Prostate gland (tissue), 2 donors: ENCODE results near the gene FRMD4A. TPM values are rescaled to one million over a fixed set of nuclear protein-coding genes. Genes with fewer than 3 reads are reported as not detected.

Experiments used
- DNase-seq: peaks from one replicate; pipeline ENCODE4 v3.0.0-alpha.2; 2019; ENCODE audit warnings: low spot score
- H3K27ac ChIP-seq, 2 donors: fragments of 200-600 bp; sonication (generic); 2 replicates each; pipeline ENCODE4 v1.5.1; 2017 to 2019
- H3K27me3 ChIP-seq: fragments of 200-600 bp; sonication (generic); replicated peaks from 2 replicates; pipeline ENCODE4 v1.5.1; 2019; ENCODE audit not compliant: insufficient read depth
- H3K36me3 ChIP-seq, 2 donors: fragments of 200-600 bp; sonication (generic); 1 replicate in 1 of 2; 2 replicates in 1 of 2; pipeline versions ENCODE4 v1.5.1 to v1.8.1; 2017 to 2019
- H3K4me1 ChIP-seq: fragments of 200-600 bp; sonication (generic); replicated peaks from 2 replicates; pipeline ENCODE4 v1.5.1; 2019
- H3K4me3 ChIP-seq, 2 donors: fragments of 200-600 bp; sonication (generic); 2 replicates each; pipeline ENCODE4 v1.5.1; 2017 to 2019
- H3K9me3 ChIP-seq: fragments of 200-600 bp; sonication (generic); 2 replicates; pipeline ENCODE4 v1.5.1; 2017
- POLR2A ChIP-seq: fragments of 450-650 bp; IDR thresholded peaks from one replicate; pipeline ENCODE4 v1.6.1; 2016; ENCODE audit warnings: antibody characterized with exemption, mild to moderate bottlenecking
- POLR2AphosphoS5 ChIP-seq: sonication (generic); formaldehyde crosslinking; IDR thresholded peaks from one replicate; pipeline ENCODE4 v1.6.1; 2017; ENCODE audit warnings: antibody characterized with exemption
- WGBS: methylation state at CpG from one replicate; pipeline ENCODE4 v1.1.5; 2018; 5-methylcytosine and 5-hydroxymethylcytosine counted together
- intact Hi-C: fragments of 100-400 bp; cut with DNase I; formaldehyde crosslinking; loops from one replicate; pipeline ENCODE4 v1.14.2; 2022
- total RNA-seq, 2 donors: library from RNA; depleted of rRNA; stranded (reverse); fragments of >200 nt; gene quantifications; one replicate each; pipeline ENCODE4 v1.1.0, GENCODE V29; 2016
- TF ChIP-seq, protein P1 (sequence below), 4 experiments: fragments of 200-600 bp in 2 of 4; fragments of 450-650 bp in 2 of 4; sonication (generic) in 2 of 4; IDR thresholded peaks; 1 replicate in 3 of 4; 2 replicates in 1 of 4; pipeline ENCODE4 v1.5.1; 2016 to 2019; ENCODE audit warnings: antibody characterized with exemption in 4 of 4, mild to moderate bottlenecking in 2 of 4, moderate library complexity in 2 of 4

Gene FRMD4A
- total RNA-seq, 2 donors from 2014 or later, result 38.0 to 53.2 TPM

DNA sequence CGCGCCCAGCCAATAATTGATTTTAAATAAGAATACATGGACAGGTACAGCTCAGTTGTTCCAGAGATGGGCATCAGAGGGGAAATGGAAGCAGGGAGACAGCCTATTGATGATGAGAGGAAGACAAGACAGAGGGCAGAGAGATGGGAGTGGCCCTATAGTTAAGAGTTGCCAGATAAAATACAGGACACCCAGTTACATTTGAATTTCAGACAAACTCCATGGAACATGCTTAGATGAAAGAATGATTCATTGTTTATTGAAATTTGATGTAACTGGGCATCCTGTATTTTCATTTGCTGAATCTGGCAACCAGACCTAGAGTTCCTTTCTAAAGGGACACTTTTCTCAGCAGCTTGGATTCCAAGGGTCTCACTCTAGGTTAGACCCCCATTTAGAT lies 341.1 kb downstream of the FRMD4A start:
- Histone ChIP-seq H3K36me3 (no peaks in the 10 kb centered on the region), H3K27me3 (no peaks in the 10 kb centered on the region), H3K27ac (peak overlapping the region; percentile 60 to 66), H3K4me3 (no peak overlapping the region), H3K9me3 (no peaks in the 10 kb centered on the region), H3K4me1 (peaks cover 20% of the 10 kb centered on the region)
- TF ChIP-seq, protein P1, sequence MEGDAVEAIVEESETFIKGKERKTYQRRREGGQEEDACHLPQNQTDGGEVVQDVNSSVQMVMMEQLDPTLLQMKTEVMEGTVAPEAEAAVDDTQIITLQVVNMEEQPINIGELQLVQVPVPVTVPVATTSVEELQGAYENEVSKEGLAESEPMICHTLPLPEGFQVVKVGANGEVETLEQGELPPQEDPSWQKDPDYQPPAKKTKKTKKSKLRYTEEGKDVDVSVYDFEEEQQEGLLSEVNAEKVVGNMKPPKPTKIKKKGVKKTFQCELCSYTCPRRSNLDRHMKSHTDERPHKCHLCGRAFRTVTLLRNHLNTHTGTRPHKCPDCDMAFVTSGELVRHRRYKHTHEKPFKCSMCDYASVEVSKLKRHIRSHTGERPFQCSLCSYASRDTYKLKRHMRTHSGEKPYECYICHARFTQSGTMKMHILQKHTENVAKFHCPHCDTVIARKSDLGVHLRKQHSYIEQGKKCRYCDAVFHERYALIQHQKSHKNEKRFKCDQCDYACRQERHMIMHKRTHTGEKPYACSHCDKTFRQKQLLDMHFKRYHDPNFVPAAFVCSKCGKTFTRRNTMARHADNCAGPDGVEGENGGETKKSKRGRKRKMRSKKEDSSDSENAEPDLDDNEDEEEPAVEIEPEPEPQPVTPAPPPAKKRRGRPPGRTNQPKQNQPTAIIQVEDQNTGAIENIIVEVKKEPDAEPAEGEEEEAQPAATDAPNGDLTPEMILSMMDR (IDR thresholded peaks at IDR 0.05), result no peak
- TF ChIP-seq POLR2AphosphoS5 (no peak), POLR2A (no peak)
- intact Hi-C loops, result no loop called here
- WGBS, result 100% methylated on average over 2 of the region's 2 CpGs
- DNase-seq, result no peak

DNA sequence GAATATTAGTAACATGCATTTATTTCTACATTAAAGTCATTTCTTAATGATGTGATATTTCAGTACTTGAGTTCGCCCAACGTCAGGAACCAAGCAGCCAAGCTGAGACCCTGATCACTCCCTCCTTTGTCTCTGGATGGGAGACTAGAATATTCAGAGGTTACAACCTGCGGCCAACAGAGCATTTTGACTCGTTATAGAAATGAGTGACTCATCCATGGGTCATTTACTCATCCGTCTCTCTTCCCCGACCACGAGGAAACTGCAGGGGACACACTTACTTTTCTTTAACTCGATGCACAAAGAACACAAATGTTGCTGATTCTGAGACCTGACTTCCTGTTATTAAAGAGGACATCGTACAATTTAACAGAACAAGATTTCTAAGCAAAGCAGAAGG lies 343.3 kb downstream of the FRMD4A start:
- WGBS, result 48% methylated on average over 9 of the region's 9 CpGs
- Histone ChIP-seq H3K27ac (no peak overlapping the region), H3K4me1 (peaks cover 19% of the 10 kb centered on the region)

DNA sequence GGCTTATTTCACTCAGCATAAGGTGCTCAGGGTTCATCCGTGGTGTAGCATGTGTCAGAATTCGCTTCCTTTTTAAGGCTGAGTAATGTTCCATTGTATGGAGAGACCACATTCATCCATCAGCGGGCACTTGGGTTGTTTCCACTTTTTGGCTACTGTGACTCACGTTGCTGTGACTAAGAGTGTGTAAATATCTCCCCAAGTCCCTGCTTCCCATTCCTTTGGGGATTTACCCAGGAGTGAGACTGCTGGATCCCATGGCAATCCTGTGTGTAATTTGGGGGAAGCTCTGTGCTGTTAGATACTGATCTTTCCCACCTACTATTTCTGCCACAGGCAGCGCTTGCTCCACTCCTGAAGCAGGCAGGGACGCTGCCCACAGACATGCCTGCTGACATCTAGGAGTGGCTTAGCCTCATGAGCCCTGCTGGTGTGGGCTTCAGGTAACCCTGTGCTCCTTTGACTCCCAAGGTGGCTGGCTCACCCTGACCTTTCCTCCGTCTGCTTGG lies 346.0 kb downstream of the FRMD4A start:
- TF ChIP-seq, protein P1 (IDR thresholded peaks at IDR 0.05), result no peak
- no peak for TF ChIP-seq POLR2AphosphoS5
- TF ChIP-seq POLR2A, result no peak
- no peaks in the 10 kb centered on the region for H3K27me3 ChIP-seq
- no peaks in the 10 kb centered on the region for H3K4me1 ChIP-seq
- DNase-seq, result no peak
- 78% methylated on average over 7 of the region's 7 CpGs for WGBS
- H3K27ac ChIP-seq, result no peak overlapping the region
- H3K9me3 ChIP-seq, result no peaks in the 10 kb centered on the region
- H3K4me3 ChIP-seq, result no peak overlapping the region
- H3K36me3 ChIP-seq, result no peaks in the 10 kb centered on the region
- intact Hi-C loops, result no loop called here

More for the DNA sequence above, 343.3 kb downstream of the FRMD4A start:
- DNase-seq, result no peak
- Histone ChIP-seq H3K27me3 (no peaks in the 10 kb centered on the region), H3K4me3 (no peak overlapping the region), H3K9me3 (no peaks in the 10 kb centered on the region), H3K36me3 (no peaks in the 10 kb centered on the region)
- no peak for TF ChIP-seq POLR2AphosphoS5
- TF ChIP-seq, protein P1 (IDR thresholded peaks at IDR 0.05), result no peak
- TF ChIP-seq POLR2A, result no peak
- intact Hi-C loops, result no loop called here

DNA sequence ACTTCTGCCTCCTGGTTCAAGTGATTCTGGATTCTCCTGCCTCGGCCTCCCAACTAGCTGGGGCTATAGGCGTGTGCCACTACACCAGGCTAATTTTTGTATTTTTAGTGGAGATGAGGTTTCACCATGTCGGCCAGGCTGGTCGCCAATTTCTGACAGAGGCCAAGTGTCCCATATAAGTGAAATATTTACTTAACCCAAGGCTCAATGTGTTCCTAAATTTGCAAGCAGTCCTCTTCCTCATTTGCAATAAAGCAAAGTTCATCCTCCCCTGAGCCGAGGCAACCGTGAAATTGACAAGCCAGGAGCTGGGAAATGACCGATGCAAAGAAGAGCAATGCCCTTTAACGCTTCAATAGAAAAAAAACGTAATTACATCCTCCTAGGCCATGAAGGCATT lies 347.7 kb downstream of the FRMD4A start:
- intact Hi-C loops, result no loop called here

More for the DNA sequence above, 347.7 kb downstream of the FRMD4A start:
- Histone ChIP-seq H3K9me3 (no peaks in the 10 kb centered on the region), H3K27ac (no peak overlapping the region), H3K36me3 (no peaks in the 10 kb centered on the region), H3K4me3 (no peak overlapping the region), H3K4me1 (no peaks in the 10 kb centered on the region), H3K27me3 (no peaks in the 10 kb centered on the region)
- no peak for DNase-seq
- 63% methylated on average over 9 of the region's 9 CpGs for WGBS
- TF ChIP-seq POLR2AphosphoS5 (no peak), POLR2A (no peak)
- TF ChIP-seq, protein P1 (IDR thresholded peaks at IDR 0.05), result no peak
